Lung (tissue), 12 donors: ENCODE measurements around the gene FJX1. TPM values are rescaled to one million over a fixed set of nuclear protein-coding genes. Genes with fewer than 3 reads are reported as not detected.

Experiments
- ATAC-seq: fragments of 200-7000 bp; cut with Tn5 transposase; one replicate; pipeline ENCODE4 v1.9.1; 2020; ENCODE audit warnings: moderate number of reproducible peaks; ENCODE audit not compliant: insufficient read depth, low FRiP score
- DNase-seq, 3 donors: peaks; one replicate each; pipeline ENCODE4 v3.0.0-alpha.2; 2013 to 2017
- H3K27ac ChIP-seq, 2 donors: one replicate each; pipeline ENCODE4 v1.5.1; 2013; ENCODE audit warnings: mild to moderate bottlenecking in 2 of 2, moderate library complexity in 2 of 2, control low read depth in 1 of 2, inconsistent platforms in 1 of 2, low read depth in 1 of 2, low read length in 1 of 2
- H3K27me3 ChIP-seq, 3 donors: one replicate each; pipeline ENCODE4 v1.5.1; 2013; ENCODE audit warnings: low read length in 2 of 3; ENCODE audit not compliant: control insufficient read depth in 3 of 3, insufficient read depth in 3 of 3
- H3K36me3 ChIP-seq, 4 donors: one replicate each; pipeline ENCODE4 v1.5.1; 2013; ENCODE audit warnings: low read length in 4 of 4, mild to moderate bottlenecking in 1 of 4, moderate library complexity in 1 of 4; ENCODE audit not compliant: control insufficient read depth in 4 of 4, insufficient read depth in 4 of 4
- H3K4me1 ChIP-seq, 5 donors: one replicate each; pipeline ENCODE4 v1.5.1; 2013; ENCODE audit warnings: low read length in 5 of 5, mild to moderate bottlenecking in 2 of 5, moderate library complexity in 1 of 5; ENCODE audit not compliant: control insufficient read depth in 5 of 5, insufficient read depth in 5 of 5
- H3K4me3 ChIP-seq: one replicate; pipeline ENCODE4 v1.5.1; 2013; ENCODE audit warnings: mild to moderate bottlenecking, control low read depth, moderate library complexity
- H3K9ac ChIP-seq, 2 donors: one replicate each; pipeline ENCODE4 v1.5.1; 2013; ENCODE audit warnings: low read length in 2 of 2, control low read depth in 1 of 2; ENCODE audit not compliant: insufficient read depth in 1 of 2
- H3K9me3 ChIP-seq, 4 donors: one replicate each; pipeline ENCODE4 v1.5.1; 2013; ENCODE audit warnings: low read length in 3 of 4, mild to moderate bottlenecking in 1 of 4, moderate library complexity in 1 of 4; ENCODE audit not compliant: control insufficient read depth in 4 of 4, insufficient read depth in 3 of 4
- WGBS, 2 donors: extraction: QIAGEN DNeasy Blood & Tissue Kit; methylation state at CpG; one replicate each; pipeline ENCODE4 v1.1.7; 2013; 5-methylcytosine and 5-hydroxymethylcytosine counted together
- polyA plus RNA-seq, 2 donors: library from polyadenylated mRNA; stranded (reverse); fragments of 200-250 nt; gene quantifications; one replicate each; pipeline ENCODE4 v1.2.1, GENCODE V29; 2013
- total RNA-seq, 2 donors: library from RNA; depleted of rRNA in 1 of 2; stranded (reverse); fragments of >200 nt in 1 of 2; gene quantifications; one replicate each; pipeline ENCODE4 v1.2.1, GENCODE V29; 2014 to 2021
- TF ChIP-seq, protein P1 (sequence below): IDR thresholded peaks from 2 replicates; pipeline ENCODE4 v1.5.1; 2012; ENCODE audit warnings: mild to moderate bottlenecking; ENCODE audit errors: control extremely low read depth, extremely low read depth
- donor health status: control.
- donor health status: control.
- donor health status: Bipolar disorder and iron deficiency.
- donor health status: healthy.
- donor health status: DM: yes; HTN: yes; CAD: no.

FJX1 gene
- total and polyA plus RNA-seq, 4 donors, result 2.9 to 7.7 (median 3.5) TPM

DNA sequence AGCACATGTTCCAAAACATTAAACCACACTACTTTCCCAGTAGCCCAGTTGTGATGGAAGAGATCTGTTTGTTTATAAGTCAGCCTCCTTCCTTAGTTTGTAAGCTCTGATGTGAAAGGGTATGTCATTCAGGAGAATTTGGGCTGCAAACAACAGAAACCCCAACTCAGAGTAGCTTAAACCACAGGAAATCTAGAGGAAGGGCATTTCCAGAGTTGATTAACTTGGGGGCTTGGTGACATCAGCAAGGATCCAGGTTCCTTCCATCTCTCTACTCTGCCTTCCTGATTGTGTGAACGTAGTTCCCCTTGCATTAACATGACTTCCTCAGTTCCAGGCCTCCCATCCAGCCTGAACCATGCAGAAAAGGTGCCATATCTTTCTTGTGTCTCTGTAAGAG, 6.5 kb upstream of the FJX1 start:
- Histone ChIP-seq H3K9me3 (no peaks in the 10 kb centered on the region), H3K4me1 (no peaks in the 10 kb centered on the region), H3K4me3 (no peak overlapping the region), H3K9ac (no peak overlapping the region), H3K27ac (no peak overlapping the region), H3K36me3 (no peaks in the 10 kb centered on the region), H3K27me3 (peaks cover 0 to 10% (median 0%) of the 10 kb centered on the region in 3 donors)
- ATAC-seq (no peak), DNase-seq (no peak)
- WGBS, 2 donors, result 22 to 47% methylated on average over 1 of the region's 1 CpG
- TF ChIP-seq, protein P1, sequence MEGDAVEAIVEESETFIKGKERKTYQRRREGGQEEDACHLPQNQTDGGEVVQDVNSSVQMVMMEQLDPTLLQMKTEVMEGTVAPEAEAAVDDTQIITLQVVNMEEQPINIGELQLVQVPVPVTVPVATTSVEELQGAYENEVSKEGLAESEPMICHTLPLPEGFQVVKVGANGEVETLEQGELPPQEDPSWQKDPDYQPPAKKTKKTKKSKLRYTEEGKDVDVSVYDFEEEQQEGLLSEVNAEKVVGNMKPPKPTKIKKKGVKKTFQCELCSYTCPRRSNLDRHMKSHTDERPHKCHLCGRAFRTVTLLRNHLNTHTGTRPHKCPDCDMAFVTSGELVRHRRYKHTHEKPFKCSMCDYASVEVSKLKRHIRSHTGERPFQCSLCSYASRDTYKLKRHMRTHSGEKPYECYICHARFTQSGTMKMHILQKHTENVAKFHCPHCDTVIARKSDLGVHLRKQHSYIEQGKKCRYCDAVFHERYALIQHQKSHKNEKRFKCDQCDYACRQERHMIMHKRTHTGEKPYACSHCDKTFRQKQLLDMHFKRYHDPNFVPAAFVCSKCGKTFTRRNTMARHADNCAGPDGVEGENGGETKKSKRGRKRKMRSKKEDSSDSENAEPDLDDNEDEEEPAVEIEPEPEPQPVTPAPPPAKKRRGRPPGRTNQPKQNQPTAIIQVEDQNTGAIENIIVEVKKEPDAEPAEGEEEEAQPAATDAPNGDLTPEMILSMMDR, result no peak

DNA sequence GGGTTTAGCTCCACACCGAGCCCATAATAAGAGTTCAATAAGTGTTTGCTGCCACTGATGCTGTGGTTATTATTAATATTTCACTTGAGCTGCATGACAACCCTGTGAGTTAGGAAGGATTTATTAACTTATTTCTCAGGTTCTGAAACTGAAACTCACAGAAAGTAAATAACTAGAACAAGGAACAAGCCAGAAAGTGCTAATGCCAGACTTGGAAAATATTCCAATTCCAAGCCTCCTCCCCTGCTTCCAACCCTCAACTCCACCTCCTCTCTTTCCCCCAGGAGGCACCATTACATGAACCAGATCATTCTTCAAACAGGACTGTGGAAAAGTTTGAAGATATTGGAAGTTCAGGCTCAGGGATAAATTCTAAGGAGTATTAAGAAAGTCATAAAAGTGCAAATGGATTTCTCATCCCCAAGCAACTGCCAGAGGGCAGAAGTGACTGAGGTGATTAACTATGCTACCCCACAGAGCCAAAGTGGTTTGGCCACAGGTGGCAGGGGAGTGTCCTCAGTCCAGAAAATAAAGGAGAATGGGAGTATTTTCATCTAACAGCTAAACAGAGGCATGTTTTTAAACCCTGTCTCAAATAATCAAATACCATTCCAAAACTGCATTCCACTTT, 3.2 kb upstream of the FJX1 start:
- Histone ChIP-seq H3K4me3 (no peak overlapping the region), H3K27ac (no peak overlapping the region), H3K27me3 (peaks cover 0 to 4% (median 0%) of the 10 kb centered on the region in 3 donors), H3K4me1 (peaks cover 0 to 19% (median 5%) of the 10 kb centered on the region in 5 donors), H3K9me3 (peaks cover 0 to under 1% (median 0%) of the 10 kb centered on the region in 4 donors), H3K9ac (no peak overlapping the region), H3K36me3 (no peaks in the 10 kb centered on the region)
- TF ChIP-seq, protein P1, result no peak
- ATAC-seq (no peak), DNase-seq (no peak)
- 58 to 80% methylated on average over 1 of the region's 1 CpG for WGBS, 2 donors

DNA sequence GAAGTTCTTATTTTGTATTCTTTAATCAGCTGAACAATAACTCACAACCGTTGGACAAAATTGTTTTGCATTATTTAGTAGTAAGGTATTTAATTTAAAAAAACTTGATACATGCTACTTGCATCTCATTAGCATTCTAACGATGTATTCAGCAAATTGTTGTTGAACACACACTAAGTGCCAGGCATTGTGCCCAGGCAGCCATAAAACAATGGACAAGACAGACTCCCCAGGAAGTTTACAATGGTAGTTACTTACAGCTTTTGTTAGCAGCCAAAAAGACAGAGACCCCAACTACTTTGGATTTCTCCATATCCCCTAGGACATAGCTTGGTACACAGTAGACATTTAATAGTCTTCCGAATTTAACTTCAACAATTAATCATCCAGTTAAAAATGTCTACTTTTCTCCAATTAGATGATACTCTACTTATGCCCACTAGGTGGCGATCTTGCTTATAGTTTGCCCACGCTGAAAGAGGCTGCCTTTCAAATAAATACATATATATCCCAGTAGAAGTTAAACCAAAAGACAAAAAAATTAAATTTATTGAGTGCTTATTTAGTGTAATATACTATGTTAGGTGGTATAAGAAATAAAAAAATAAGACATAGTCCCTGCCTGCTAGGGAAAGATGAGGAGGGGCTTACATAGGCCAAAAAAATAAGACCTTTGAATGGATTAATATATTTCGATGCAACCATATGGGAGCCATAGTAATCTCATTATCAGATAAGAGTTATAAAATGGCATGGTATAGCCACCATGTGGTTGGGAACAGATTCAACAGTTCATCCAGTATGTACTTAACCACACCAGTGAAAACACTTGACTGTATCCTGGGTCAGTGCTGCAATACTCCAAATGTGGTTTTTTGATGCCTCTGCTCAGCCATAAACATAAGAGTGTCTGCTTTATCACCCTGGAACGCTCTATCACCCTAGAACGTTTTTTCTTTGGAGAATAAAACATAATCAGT, 2.0 kb upstream of the FJX1 start:
- Histone ChIP-seq H3K27me3 (peaks cover 0 to 10% (median 0%) of the 10 kb centered on the region in 3 donors), H3K9ac (no peak overlapping the region), H3K9me3 (peaks cover 0 to 4% (median 0%) of the 10 kb centered on the region in 4 donors), H3K4me3 (no peak overlapping the region), H3K4me1 (peaks cover 0 to 24% (median 5%) of the 10 kb centered on the region in 5 donors), H3K36me3 (no peaks in the 10 kb centered on the region), H3K27ac (no peak overlapping the region)
- ATAC-seq, result no peak
- WGBS, 2 donors, result 24 to 25% methylated on average over 8 of the region's 8 CpGs
- peak in 2 of 3 donors; percentile 74 to 80 for DNase-seq
- TF ChIP-seq, protein P1, result peak; percentile 60
